Activated CD4-positive, alpha-beta T cell treated with anti-CD3 and anti-CD28 coated beads for 48 hours (primary cell): Measurements from ENCODE around the gene PLEKHO2.
A peak's percentile ranks its signal among the peaks of the same experiment; 100 is the strongest.

Experiments
- DNase-seq: peaks from one replicate; pipeline ENCODE4 v3.0.0-alpha.2; 2020

The PLEKHO2 gene

DNA sequence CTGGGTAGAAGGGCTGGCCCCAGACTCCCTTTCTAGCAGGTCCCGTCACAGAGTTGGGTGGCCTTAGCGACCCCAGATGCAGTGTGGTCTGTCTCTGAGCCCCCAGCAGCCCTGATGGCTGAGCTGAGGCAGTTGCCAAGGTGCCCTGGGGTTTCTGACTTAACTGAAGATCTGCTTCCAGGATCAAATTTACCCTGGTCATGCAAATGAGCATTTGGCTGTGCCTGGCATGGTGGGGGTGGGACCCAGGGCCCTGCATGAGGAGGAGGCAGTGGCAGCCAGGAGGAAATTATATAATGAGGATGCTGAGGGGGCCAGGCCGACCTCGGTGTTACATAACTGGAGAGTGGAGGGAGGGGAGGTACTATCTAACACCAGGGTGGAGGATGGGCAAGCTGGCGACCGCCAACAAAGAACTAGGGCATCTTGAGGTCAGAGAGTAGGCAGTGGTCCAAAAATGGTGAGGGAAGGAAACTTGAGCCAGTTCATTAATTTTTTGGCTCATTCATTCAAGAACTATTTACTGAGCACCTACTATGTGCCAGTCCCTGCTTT lies 16.4 kb downstream of the PLEKHO2 start:
- DNase-seq = no peak

DNA sequence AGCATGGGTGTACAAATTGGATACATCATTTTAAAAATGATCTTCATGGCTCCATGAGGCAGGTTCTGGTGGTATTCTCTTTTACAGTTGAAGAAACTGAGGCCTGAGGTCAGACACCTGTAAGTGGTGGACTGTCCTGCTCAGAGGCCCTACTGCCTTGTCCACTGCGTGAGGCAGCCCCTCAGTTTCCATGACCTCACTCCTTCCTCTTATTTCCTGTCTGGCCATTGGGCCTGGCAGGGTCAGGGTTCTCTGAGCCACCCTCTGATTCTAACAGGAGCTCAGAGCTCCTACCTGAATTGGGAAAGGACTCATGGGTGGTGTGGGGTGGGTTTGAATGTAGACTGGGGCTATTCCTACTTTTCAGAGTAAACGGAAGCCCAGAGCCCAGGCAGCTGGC lies 17.5 kb downstream of the PLEKHO2 start:
- no peak for DNase-seq

DNA sequence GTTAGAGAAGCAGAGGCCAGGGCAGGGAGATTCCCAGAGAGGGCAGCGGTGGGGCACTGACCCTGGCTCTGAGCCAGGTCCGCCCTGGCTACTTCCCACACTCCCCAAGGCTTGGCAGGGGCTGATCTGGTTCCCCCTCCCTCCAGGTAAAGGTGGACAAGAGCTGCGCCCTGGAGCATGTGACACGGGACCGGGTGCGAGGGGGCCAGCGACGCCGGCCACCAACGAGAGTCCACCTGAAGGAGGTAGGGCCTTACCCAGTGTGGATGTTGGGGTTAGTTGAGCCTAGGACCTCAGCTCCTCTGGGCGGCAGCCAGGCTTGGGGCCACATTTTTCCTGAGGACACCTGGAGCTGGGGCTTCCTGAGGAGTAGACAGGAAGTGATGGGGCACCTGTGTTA lies 19.6 kb downstream of the PLEKHO2 start:
- no peak for DNase-seq

DNA sequence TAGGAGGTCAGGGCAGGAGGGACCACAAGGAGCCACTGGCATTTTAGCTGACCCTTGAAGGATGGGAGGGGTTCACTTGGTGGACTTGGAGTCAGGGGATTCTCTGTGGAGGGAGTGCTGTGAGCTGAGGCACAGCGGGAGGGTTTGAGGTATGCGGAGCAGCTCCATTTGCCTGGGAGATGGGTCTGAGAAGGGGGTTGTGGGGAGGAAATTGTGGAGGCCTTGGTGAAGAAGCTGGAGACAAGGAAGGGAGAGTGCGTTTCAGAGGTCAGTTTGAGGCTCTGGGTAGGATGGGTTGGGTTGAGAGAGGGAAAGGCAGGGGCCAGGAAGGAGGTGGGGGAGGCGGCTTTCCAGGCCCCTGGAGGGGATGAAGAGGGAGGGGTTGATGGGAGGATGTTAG lies 20.2 kb downstream of the PLEKHO2 start:
- no peak for DNase-seq

DNA sequence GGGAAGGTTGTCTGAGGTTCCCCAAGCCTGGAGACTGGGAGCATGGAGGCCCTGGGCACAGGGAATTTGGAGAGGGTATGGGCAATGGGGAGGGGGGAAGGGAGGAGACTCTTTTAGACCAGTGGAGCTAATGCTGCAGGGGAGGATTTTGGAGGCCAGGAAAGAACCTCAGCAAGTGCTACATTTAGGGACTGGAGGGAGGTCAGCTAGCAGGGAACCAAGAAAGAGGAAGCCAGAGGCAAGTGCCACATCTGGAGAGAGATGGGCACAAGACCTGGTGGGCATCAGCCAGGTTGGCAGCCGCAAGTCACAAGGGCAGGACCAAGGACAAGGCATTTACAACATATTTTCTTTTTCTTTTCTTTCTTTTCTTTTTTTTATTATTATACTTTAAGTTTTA lies 20.7 kb downstream of the PLEKHO2 start:
- DNase-seq = no peak

DNA sequence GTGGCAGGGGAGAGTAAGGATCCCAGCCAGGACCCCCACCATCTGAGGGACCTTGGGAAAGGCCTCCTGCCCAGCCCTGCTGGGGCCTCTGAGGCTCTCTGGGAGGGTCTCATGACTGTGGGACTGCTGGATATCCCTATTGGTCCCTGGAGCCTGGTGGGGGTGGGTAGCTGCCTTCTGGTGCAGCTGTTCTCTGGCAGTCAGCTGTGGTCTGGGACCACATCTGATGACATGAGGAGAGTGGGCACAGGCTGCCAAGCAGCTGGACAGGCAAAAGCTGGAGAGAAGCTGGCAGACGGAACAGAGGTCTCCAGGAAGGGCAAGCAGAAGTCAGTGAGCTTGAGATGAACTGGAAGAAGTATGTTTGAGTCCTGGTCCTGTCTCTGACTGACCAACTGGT lies 22.4 kb downstream of the PLEKHO2 start:
- DNase-seq = no peak

DNA sequence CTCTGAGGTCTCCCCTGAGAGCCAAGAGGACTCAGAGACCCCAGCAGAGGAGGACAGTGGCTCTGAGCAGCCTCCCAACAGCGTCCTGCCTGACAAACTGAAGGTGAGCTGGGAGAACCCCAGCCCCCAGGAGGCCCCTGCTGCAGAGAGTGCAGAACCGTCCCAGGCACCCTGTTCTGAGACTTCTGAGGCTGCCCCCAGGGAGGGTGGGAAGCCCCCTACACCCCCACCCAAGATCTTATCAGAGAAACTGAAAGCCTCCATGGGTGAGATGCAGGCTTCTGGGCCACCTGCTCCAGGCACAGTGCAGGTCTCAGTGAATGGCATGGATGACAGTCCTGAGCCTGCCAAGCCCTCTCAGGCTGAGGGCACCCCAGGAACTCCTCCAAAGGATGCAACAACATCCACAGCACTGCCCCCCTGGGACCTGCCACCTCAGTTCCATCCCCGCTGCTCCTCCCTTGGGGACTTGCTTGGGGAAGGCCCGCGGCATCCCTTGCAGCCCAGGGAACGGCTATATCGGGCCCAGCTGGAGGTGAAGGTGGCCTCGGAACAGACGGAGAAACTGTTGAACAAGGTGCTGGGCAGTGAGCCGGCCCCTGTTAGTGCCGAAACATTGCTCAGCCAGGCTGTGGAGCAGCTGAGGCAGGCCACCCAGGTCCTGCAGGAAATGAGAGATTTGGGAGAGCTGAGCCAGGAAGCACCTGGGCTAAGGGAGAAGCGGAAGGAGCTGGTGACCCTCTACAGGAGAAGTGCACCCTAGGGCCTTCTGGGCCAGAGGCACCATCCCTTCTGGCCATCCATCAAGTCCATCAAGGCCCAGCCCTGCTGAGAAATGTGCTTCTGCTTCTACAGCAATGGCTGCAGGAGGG lies 23.6 kb downstream of the PLEKHO2 start:
- DNase-seq = no peak

- no peak for DNase-seq
These were observed 24.3 kb downstream of the PLEKHO2 start for GRCh38 chr15:64865998-64866520.

GRCh38 chr15:64869501-64869900 lies 27.8 kb downstream of the PLEKHO2 start:
- DNase-seq = no peak

- no peak for DNase-seq
These were observed 28.6 kb downstream of the PLEKHO2 start for GRCh38 chr15:64870353-64870752.

- no peak for DNase-seq
These were observed 34.0 kb downstream of the PLEKHO2 start for GRCh38 chr15:64875641-64876223.

- no peak for DNase-seq
These were observed 35.7 kb downstream of the PLEKHO2 start for GRCh38 chr15:64877435-64877834.

DNA sequence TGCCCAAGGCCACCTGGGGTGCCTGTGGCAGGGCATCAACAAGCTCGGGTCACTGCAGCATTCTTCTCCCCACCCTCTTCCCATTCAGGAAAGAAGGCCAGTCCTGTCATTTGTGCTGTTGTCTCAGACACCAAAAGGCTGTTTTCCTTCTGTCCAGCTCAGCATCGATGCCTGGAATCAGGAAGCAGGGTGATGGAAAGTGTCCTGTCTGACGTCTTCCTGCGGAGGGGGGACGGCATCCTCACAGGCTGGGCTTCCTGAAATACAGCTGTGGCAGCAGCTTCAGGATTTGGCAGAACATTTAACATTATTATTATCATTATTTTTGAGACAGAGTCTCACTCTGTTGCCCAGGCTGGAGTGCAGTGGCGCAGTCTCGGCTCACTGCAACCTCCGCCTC lies 37.0 kb downstream of the PLEKHO2 start:
- DNase-seq = no peak

DNA sequence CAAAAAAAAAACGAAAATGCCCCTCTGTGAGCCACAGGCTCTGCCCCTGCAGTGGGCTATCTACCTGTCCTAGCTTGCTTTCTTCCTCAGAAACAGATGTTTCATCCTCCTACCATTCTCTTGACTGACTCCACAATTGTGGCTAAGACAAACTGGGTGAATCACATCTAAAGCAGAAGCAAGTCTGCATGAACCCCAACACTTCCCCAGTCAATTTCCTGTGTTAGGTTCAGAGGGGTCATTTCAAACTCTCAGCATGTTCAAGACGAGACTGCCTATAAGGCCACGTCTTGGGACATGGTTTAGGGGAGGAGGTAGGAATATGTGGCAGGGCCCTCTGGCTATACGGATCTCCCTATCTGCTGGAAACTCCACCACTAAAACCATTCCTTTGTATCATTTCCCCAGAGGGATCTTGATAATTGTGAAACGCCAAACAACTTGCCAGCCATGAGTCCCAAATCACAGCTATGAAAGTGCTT lies 41.4 kb downstream of the PLEKHO2 start:
- peak; percentile 37 for DNase-seq

- peak; percentile 88 for DNase-seq
These were observed 42.3 kb downstream of the PLEKHO2 start for GRCh38 chr15:64883997-64884511.

- no peak for DNase-seq
These were observed 43.0 kb downstream of the PLEKHO2 start for GRCh38 chr15:64884679-64885078.

DNA sequence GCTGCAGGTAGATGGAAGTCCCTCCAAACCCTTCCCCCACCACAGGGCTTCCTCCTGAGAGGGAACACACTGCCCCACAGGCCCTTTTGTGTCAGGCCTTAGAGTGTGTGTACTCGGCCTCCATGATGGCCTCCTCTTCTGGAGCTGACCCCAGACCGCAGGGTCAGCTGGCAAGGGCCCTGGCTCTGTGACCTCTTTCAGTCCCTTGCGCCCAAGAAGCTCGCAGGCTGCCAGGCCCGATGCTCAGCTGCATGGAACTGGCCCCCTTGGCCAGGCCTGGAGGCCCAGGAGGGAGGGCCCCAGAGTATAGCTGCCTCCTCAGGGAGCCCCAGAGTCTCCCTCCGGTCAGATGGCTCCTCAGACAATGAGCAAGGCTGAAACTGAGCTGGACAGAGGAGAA lies 46.6 kb downstream of the PLEKHO2 start:
- no peak for DNase-seq

DNA sequence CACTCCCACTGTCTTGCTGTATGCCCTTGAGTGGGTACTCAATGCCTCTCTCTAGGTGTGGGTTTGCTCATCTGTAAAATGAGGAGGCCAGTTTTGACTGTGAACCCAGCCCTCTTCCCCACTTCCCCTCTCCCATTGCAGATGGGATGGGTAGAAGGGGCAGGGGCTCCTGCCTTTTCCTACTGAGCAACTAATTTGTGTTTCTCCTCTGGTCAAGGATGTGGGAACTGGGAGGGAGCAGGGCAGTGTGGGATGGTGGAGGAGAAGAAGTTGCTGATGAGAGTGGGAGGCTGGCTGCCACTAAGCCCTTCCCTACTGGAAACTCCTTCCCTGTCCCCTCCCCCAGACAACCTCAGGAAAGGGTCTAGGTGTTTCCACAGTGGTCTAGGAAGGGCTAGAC lies 49.8 kb downstream of the PLEKHO2 start:
- DNase-seq = no peak

DNA sequence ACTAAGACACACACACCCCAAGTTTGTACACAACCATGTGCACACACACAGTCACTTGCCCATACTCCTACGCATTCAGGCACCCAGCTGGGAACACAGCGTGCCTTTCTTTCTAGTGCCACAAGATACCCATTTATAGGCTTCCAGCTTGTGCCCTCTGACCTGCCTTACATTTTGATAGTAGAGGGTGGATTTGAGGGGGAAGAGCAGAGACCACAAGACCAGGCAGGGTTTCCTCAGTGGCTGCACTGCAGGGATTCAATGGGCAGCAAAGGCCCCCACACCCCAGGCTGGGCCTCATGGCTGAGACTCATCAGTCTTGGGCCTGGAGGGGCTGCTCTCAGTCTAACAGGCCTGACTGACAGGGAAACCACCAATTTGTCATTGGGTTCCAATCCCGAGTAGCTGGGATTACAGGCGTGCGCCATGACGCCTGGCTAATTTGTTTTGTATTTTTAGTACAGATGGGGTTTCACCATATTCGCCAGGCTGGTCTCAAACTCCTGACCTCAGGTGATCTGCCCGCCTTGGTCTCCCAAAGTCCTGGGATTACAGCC lies 51.2 kb downstream of the PLEKHO2 start:
- peak; percentile 67 for DNase-seq

DNA sequence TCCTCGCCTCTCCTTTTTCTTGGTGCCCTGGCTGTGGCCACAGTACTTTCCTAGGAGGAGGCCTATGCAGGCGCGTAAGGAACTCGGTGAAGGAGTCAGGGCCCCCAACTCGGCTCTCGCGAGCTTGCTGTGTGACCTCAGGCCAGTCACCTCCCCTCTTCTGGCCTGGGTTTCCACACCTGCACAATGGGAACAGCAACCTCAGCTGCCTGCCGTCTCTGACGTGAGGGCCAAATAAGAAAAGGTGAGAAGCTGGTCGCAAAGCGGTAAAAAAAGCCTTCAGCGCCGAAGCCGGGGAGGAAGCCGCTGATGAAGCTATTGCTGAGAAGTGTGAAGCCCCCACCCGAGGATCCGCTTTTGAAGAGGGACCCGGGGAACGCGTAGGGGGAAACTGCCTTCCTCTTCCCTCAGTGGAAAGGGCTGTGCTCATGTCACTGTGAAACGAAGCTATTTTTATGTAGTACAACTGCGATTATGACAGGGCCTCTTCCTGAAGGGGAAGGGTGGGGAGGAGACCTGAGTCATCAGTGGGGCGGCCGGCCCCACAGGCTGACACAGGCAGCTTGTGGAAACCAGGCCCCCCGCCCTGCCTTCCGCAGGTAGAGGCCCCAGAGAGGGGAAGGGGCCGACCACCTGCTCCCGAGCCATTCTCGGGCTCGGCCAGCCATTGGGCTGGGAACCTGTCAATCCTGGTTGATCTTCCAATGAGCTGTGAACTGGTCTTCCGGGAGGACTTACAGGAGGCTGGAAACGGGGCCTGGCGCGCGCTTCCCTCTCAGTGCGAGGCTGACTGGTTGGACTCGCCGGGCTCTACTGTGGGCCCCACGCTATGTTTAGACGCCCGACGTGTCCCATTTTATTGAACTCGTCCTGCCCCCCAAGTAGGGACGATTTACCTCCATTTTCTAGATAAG lies 52.0 kb downstream of the PLEKHO2 start:
- peak; percentile 99 for DNase-seq

DNA sequence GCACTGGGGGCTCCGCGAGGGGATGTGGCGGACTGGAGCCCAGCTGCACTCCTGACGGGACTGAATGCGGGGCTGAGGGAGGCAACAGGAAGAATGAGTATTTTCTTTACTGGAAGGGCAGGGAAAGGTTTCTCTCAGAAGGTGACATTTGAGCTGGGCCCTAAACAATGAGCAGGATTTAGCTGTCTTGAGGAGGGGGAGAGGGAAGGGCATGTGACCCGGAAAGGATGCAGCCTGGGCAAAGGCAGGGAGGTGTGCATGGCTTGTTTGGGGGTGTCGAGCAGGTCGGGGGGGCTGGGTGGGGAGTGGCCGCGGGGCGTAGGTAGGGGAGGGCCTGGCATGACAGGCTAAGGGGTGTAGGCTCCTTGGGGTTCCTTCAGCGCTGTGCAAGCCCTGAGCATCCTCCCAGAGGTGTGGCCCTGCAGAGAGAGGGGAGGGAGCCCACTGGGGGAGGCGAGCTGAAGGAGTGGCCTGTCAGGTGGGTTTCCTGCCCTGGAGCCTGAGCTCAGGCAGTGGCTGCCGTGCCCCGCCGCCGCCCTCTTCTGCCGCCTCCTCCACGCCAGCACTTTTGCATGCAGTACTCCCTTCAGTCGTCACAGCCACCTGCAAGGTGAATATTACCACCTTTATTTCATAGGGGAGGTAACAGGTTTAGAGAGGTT lies 52.8 kb downstream of the PLEKHO2 start:
- peak; percentile 81 for DNase-seq
